ENCODE results near the gene LMCD1.

LMCD1 gene

GRCh38 chr3:8604006-8604405, 102.4 kb downstream of the LMCD1 start:
- no peak for TF ChIP-seq SPI1 (IDR thresholded peaks at IDR 0.05; ENCODE audit: borderline replicate concordance, low read depth)
- no peak for TF ChIP-seq POLR2AphosphoS5 (IDR thresholded peaks at IDR 0.05; ENCODE audit: low read depth)
- TF ChIP-seq CTCF (IDR thresholded peaks at IDR 0.05; ENCODE audit: insufficient read depth, low read length) = no peak
- no peak for TF ChIP-seq REST (IDR thresholded peaks at IDR 0.05; ENCODE audit: insufficient replicate concordance, low read depth)
- TF ChIP-seq GABPA (IDR thresholded peaks at IDR 0.05; ENCODE audit: low read depth) = no peak

GRCh38 chr3:8604988-8605387, 103.4 kb downstream of the LMCD1 start:
- no peak overlapping the region for H3K27ac ChIP-seq (replicated peaks)
- no peak for TF ChIP-seq POLR2AphosphoS5 (IDR thresholded peaks at IDR 0.05; ENCODE audit: low read depth)
- DNase-seq (ENCODE audit: low read depth in 1 of 2, low spot score in 1 of 2) = no peak
- H3K4me3 ChIP-seq (replicated peaks; ENCODE audit: insufficient read depth, low read length) = no peak overlapping the region
- no peaks in the 10 kb centered on the region for H3K27me3 ChIP-seq (ENCODE audit: insufficient read depth, poor library complexity, severe bottlenecking)

More at GRCh38 chr3:8604006-8604405, 102.4 kb downstream of the LMCD1 start:
- Histone ChIP-seq H3K27me3 (ENCODE audit: insufficient read depth, poor library complexity, severe bottlenecking) (no peaks in the 10 kb centered on the region), H3K4me3 (replicated peaks; ENCODE audit: insufficient read depth, low read length) (no peak overlapping the region), H3K27ac (replicated peaks) (no peak overlapping the region)
- DNase-seq (ENCODE audit: low read depth in 1 of 2, low spot score in 1 of 2) = no peak

- Histone ChIP-seq H3K27me3 (ENCODE audit: insufficient read depth, poor library complexity, severe bottlenecking) (no peaks in the 10 kb centered on the region), H3K4me3 (replicated peaks; ENCODE audit: insufficient read depth, low read length) (no peak overlapping the region), H3K27ac (replicated peaks) (no peak overlapping the region)
- DNase-seq (ENCODE audit: low read depth in 1 of 2, low spot score in 1 of 2) = no peak
- TF ChIP-seq SPI1 (IDR thresholded peaks at IDR 0.05; ENCODE audit: borderline replicate concordance, low read depth) (no peak), POLR2AphosphoS5 (IDR thresholded peaks at IDR 0.05; ENCODE audit: low read depth) (no peak), REST (IDR thresholded peaks at IDR 0.05; ENCODE audit: insufficient replicate concordance, low read depth) (no peak), GABPA (IDR thresholded peaks at IDR 0.05; ENCODE audit: low read depth) (no peak)
Measured at GRCh38 chr3:8606701-8607231, 105.1 kb downstream of the LMCD1 start.

- H3K27me3 ChIP-seq (ENCODE audit: insufficient read depth, poor library complexity, severe bottlenecking) = no peaks in the 10 kb centered on the region
- H3K27ac ChIP-seq (replicated peaks) = no peak overlapping the region
- DNase-seq (ENCODE audit: low read depth in 1 of 2, low spot score in 1 of 2) = no peak
- TF ChIP-seq GABPA (IDR thresholded peaks at IDR 0.05; ENCODE audit: low read depth) = no peak
- TF ChIP-seq REST (IDR thresholded peaks at IDR 0.05; ENCODE audit: insufficient replicate concordance, low read depth) = no peak
- TF ChIP-seq POLR2AphosphoS5 (IDR thresholded peaks at IDR 0.05; ENCODE audit: low read depth) = no peak
- TF ChIP-seq CTCF (IDR thresholded peaks at IDR 0.05; ENCODE audit: insufficient read depth, low read length) = no peak
- no peak for TF ChIP-seq SPI1 (IDR thresholded peaks at IDR 0.05; ENCODE audit: borderline replicate concordance, low read depth)
- H3K4me3 ChIP-seq (replicated peaks; ENCODE audit: insufficient read depth, low read length) = no peak overlapping the region
Measured at GRCh38 chr3:8607234-8608040, 105.8 kb downstream of the LMCD1 start.
